Stimulated activated CD4-positive, alpha-beta T cell treated with anti-CD3 and anti-CD28 coated beads, Interleukin-4, amount 100 ng/mL, for 4 hours (primary cell): ENCODE results near the gene SLC26A6.

Source experiments
- DNase-seq, 2 experiments: peaks; one replicate each; pipeline ENCODE4 v3.0.0-alpha.2; 2020

The SLC26A6 gene

DNA sequence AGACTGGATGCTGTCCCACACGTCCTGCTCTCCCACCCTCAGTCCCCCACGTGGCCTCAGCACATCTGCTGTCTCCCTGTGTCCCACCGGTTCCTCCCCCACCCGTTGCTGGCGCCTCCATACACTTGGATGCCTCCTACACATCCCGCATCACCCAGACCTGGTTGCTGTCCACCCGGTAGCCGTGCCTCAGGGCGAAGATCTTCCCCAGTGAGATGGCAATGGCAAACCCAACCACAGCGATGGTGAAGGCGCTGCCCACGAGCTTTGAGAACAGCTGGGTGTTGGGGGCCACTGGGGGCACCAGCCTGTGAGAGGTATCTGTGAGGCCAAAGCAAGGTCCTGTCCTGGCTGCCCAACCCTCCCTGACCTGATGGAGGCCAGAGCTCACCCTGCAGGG, 4.4 kb downstream of the SLC26A6 start:
- DNase-seq, result no peak

GRCh38 chr3:48630407-48630806, 4.9 kb downstream of the SLC26A6 start:
- DNase-seq, result no peak

DNA sequence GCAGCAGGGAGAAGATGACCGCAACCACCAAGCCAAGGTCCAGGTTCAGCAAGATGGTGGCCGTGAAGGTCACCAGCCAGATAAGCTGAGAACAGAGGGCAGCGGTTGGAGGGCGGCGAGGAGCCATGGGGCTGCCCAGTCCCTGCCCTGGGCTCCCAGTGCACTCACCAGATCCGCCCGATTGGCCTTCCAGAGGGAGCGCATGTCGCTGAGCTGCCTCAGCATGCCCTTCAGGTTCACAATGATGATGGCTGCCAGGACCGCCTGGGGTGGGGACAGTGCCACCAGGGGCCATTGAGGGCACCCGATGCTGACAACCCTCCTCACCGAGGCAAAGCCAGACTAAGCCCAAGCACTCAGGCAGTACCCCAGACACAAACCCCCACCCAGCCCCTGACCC, 5.4 kb downstream of the SLC26A6 start:
- DNase-seq, result no peak

DNA sequence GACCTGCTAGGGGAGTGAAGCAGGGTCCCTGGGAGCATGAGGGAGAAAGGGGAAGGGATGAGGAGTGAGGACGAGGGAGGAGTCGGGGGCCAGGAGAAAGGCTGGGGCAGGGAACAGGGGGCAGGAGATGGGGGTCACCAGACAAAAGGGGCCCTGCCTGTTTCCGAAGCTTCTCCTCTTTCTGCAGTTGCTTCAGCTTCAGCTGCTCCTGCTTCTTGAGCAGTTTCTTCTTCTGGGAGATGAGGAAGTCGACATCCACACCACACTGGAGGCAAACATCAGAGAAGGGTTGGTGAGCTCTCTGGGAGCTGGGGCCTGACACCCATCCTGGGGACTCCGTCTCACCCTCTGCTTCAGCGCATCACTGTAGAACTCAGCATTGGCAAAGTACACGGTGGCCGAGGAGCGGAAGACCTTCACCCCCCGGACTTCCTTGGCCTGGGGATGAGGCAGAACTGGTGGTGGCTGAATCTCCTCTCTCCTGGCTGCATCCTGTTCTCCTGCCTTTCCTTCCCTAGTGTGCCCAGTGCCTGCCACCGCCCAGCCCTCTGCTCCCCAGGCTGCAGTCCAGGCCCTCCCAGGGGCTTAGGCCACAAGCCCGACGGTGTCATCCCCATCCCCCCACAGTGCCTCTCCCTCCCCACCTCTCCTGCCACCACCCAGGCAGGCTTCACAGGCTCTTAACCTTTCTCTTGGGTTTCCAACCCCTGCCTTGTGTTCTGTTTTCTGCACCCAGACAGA, 6.8 kb downstream of the SLC26A6 start:
- DNase-seq, result no peak

- DNase-seq, result no peak
These were observed 9.7 kb downstream of the SLC26A6 start for GRCh38 chr3:48625600-48625999.

- DNase-seq, result no peak
These were observed 10.5 kb downstream of the SLC26A6 start for GRCh38 chr3:48624767-48625166.

DNA sequence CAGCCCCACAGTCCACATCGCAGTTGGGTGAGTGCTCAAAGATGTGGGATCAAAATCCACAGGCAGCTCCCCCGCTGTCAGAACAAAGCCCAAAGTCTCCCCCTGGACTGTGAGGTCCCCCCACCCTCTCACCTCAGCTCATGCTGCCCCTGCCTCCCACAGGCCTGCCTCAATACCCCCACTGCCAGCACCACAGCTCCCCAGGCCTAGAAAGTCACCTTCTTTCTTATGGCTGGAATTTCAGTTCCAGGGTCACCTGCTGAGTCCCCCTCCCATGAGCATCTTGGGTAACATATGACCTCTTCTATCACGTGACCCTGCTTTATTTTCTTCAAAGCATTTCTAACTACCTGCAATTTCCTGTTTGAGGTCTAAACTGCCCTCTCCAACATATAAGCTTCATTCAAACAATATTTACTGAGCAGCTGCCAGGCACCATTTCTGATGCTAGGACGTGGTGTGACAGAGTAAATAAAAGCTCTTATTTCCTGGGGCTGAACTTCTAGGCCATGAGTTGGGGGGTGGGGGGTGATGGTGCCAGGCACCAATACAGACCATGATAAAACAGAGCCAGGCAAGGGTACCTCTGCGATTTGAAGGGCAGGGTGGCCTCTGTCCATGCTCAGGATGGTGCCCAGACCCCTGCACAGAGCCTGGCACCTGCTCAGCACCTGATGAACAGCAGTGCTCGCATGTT, 11.3 kb downstream of the SLC26A6 start:
- DNase-seq, result no peak

- no peak for DNase-seq
These were observed 13.8 kb downstream of the SLC26A6 start, which contains the start of gene TMEM89 for GRCh38 chr3:48621461-48621869. Gene TMEM89 (minus strand): TSS chr3:48621769. CDS start chr3:48621756, 13 bp downstream.

GRCh38 chr3:48619541-48620524, 15.4 kb downstream of the SLC26A6 start:
- no peak for DNase-seq

- DNase-seq, result no peak
These were observed 17.7 kb downstream of the SLC26A6 start for GRCh38 chr3:48617559-48617958.

- no peak for DNase-seq
These were observed 21.2 kb downstream of the SLC26A6 start for GRCh38 chr3:48614044-48614443.

DNA sequence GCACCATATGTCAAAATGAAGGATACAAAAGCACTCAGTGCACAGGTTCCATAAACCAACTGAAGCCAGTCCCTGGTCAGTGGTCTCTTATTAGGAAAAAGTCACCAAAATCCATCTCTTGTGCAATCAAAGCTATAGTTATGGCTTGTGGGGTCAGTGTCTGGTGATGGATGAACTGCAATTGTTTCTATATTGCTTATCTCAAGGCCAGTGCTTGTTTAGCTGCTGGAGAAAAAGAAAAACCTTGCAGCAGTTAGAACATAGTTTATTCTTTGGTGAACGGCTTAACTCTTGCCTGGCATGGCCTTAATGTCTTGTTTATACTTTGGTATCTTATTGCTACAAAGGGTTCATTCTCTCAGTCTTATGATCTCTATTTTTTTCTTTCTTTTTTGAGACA, 23.0 kb downstream of the SLC26A6 start:
- no peak for DNase-seq

DNA sequence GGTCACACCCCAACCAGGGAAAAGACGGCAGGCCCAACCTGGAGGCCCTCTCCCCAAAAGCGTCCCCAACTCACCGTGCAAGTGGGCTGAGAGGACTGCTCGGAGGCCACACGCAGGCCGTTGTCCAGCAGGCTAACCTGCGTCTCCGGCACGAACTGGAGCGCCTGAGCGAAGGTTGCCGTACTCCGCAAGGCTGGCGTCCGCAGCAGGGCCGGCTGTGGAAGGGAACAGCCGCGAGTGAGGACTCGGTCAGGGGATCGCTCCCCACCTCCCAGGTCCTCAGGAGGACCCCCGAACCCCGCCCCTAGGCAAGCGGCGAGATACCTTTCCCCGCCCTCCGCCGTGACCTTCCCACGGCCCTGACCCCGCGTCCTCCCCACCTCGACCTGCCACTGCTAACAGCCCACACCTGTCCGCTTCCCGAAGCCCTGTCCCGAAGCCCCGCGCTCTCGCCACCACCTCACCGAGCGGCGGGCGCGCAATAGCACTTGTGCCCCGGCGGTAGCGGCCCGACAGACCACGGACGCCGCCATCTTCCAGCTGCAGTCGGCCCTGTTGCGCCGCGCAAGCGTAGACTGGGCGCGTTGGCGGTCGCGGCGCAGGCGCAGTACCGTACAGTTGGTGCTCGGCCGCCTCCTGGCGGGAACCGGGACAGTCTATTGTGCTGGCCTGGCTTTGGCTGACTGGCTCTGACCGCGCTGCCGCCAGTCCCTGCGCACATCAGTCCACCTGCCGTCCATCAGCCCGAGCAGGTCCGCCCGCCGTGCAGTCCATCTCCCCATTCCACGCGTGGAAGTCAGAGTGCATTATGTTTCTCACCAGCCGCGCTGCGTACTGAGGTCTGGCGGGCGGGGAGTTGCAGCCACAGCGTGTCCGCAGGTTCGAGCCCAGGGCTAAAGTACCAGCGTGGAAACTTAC, 25.9 kb downstream of the SLC26A6 start, which contains the start of gene UQCRC1:
Gene UQCRC1, minus strand, starts transcription at position 559 of the 918 bp plus-strand sequence. Its CDS starts 26 bp downstream, at position 533.
- DNase-seq, result peak; percentile 88 to 89

DNA sequence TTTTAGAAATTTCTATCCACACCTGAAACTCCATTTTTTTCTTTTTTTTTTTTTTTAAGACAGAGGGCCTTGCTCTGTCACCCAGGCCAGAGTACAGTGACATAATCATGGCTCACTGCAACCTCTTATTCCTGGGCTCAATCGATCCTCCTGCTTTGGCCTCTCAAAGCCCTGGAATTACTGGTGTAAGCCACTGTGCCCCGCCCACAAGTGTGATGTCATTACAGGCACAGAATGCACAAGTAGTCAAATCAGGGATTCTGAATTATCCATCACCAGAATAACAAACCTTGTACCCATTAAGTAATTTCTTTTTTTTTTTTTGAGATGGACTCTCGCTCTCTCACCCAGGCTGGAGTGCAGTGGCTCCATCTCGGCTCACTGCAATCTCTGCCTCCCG, 27.7 kb downstream of the SLC26A6 start:
- DNase-seq, result no peak

DNA sequence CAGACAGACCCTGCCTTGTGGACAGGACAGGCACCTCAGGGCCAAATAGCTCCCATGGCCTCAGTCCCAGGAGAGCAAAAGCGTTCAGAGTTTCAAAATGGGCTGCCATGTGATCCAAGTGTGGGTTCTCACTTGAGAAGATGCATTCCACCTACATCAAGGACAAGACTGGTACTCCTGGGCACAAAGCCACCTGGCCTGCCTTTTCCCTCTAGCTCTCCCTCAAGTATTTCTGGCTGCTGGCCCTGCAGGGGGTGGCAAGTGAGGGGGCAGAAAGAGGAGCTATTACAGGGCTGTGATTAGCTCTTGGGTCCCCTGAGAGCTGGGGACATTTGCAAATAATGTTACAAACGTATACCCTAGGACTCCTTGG, 33.7 kb downstream of the SLC26A6 start:
- DNase-seq, result no peak

DNA sequence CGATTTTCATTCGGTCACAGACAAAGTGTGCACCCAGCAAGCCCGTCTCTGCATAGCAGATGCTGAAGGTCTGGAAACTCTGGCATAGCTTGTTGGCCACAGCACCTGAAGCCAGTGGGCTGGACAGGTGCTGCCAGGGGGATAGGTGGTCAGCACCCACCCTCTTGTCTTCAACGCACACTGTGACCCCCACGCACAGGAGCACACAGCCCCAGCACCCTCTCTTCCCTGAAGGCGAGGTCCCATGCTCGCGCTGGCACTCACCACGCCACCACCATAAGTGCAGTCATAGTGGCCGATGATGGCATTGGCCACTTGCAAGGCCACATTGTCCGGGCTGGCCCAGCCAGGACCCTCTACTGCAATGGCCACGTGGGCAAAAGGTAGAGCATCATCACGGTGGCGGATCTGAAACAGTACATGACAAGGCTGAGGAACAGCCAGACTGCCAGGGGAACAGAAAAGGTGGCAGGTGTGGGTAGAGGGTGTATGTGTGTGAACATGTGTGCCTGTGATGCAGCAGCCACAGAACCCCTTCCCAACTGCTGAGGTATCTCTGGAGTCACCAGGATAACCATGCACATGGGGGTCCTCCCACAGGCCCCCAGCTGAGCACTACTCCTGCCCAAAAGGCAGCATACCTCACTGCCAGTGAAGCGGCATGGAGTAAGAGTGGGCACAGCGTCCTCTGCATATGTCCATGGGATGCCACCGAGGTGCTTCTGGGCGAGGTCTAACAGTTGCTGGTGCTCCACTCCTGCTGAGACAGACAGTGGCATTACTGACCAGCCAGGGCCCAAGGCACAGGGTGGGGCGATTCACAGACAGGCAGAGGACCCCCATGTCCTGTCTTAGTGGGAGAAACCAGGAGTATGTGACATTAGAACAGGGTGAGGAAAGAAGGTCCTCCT, 34.3 kb downstream of the SLC26A6 start:
- no peak for DNase-seq

DNA sequence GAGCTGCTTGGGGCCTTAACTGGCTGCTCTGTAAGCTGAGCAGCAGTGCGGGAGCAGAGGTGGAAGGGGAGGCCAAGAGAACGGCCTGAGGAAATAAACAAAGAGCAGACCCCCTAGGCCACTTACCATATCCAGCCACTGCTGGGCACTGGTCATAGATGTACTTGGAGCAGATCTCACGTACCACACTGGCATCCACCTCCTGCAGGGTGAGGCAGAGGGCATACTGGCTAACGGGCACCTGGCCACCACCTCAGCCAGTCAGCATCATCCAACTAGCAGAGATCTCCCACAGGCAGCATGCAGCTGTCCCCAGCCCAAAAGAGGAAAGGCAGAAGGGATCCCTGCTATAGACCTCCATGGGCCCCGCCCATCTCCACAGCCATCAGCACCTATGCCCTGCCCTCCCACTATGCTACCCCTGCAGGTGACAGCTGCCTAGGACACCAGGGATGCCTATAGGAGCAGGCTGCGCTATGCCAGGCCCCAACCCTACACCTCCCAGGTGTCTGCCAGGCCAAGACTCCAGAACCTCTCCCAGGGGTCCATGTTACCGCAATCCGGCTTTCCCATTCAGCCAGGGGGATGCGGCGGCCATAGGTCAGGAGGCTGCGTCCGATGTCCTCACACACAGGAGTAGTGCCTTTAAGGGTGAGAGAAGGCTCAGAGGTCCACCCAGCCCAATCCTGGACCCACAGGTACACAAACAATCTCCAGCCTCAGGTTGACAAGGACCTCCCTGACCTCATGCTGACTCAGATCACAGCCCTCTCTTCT, 35.6 kb downstream of the SLC26A6 start:
- no peak for DNase-seq

- DNase-seq, result no peak
These were observed 36.2 kb downstream of the SLC26A6 start for GRCh38 chr3:48599077-48599501.

GRCh38 chr3:48598323-48599076, 36.8 kb downstream of the SLC26A6 start:
- no peak for DNase-seq
